ENCODE measurements around the gene SLC13A5. TPM values are rescaled to one million over a fixed set of nuclear protein-coding genes. Genes with fewer than 3 reads are reported as not detected.

SLC13A5 gene
- polyA plus RNA-seq: 1.5 and 3.5 TPM in 2 replicates

GRCh38 chr17:6713130-6713917, at the start of gene SLC13A5:
Gene SLC13A5 (minus strand): TSS chr17:6713369. CDS start chr17:6713333, 36 bp downstream.

GRCh38 chr17:6755731-6756184, 42.6 kb upstream of the SLC13A5 start, which contains the start of gene XAF1:
Gene XAF1 (plus strand): TSS chr17:6756046. CDS start chr17:6756079, 33 bp downstream.

GRCh38 chr17:6651354-6651918, 61.7 kb downstream of the SLC13A5 start, which contains the start of the genes C17orf100 and MED31:
Gene C17orf100 (plus strand): TSS chr17:6651762. CDS start chr17:6651914, 152 bp downstream.
Gene MED31 (minus strand): TSS chr17:6651605. CDS start chr17:6651528, 77 bp downstream.

GRCh38 chr17:6640536-6641246, 72.5 kb downstream of the SLC13A5 start, which contains the start of the genes KIAA0753 and TXNDC17:
Gene KIAA0753 (minus strand): TSS chr17:6640711. CDS start chr17:6635103, 5,608 bp downstream.
Gene TXNDC17 (plus strand): TSS chr17:6641060. CDS start chr17:6641083, 23 bp downstream.

Other genes starting within 250 kb of the SLC13A5 start
- 2.5 and 6.4 TPM in 2 replicates for gene PITPNM3, start 156.8 kb downstream of the SLC13A5 start, polyA plus RNA-seq
- gene KIAA0753, start 72.7 kb downstream of the SLC13A5 start, polyA plus RNA-seq: 6.8 and 11.4 TPM in 2 replicates
- 445 and 510 TPM in 2 replicates for gene TXNDC17, start 72.3 kb downstream of the SLC13A5 start, polyA plus RNA-seq
- gene MED31, start 61.8 kb downstream of the SLC13A5 start, polyA plus RNA-seq: 103 and 153 TPM in 2 replicates
- gene C17orf100, start 61.6 kb downstream of the SLC13A5 start, polyA plus RNA-seq: 3.1 and 6.5 TPM in 2 replicates
- gene XAF1, start 42.7 kb upstream of the SLC13A5 start, polyA plus RNA-seq: not detected in 2 replicates
- not detected in 2 replicates for gene FBXO39, start 62.8 kb upstream of the SLC13A5 start, polyA plus RNA-seq
- gene TEKT1, start 118.4 kb upstream of the SLC13A5 start, polyA plus RNA-seq: not detected in 2 replicates

All from Purkinje cell (primary cell).